NCI-H82 (cell line): ENCODE results near the gene EEFSEC.

ENCODE experiments used
- DNase-seq: peaks from one replicate; lab custom pipeline; 2025; lab: John Stamatoyannopoulos, UW

Gene EEFSEC, protein sequence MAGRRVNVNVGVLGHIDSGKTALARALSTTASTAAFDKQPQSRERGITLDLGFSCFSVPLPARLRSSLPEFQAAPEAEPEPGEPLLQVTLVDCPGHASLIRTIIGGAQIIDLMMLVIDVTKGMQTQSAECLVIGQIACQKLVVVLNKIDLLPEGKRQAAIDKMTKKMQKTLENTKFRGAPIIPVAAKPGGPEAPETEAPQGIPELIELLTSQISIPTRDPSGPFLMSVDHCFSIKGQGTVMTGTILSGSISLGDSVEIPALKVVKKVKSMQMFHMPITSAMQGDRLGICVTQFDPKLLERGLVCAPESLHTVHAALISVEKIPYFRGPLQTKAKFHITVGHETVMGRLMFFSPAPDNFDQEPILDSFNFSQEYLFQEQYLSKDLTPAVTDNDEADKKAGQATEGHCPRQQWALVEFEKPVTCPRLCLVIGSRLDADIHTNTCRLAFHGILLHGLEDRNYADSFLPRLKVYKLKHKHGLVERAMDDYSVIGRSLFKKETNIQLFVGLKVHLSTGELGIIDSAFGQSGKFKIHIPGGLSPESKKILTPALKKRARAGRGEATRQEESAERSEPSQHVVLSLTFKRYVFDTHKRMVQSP

DNA sequence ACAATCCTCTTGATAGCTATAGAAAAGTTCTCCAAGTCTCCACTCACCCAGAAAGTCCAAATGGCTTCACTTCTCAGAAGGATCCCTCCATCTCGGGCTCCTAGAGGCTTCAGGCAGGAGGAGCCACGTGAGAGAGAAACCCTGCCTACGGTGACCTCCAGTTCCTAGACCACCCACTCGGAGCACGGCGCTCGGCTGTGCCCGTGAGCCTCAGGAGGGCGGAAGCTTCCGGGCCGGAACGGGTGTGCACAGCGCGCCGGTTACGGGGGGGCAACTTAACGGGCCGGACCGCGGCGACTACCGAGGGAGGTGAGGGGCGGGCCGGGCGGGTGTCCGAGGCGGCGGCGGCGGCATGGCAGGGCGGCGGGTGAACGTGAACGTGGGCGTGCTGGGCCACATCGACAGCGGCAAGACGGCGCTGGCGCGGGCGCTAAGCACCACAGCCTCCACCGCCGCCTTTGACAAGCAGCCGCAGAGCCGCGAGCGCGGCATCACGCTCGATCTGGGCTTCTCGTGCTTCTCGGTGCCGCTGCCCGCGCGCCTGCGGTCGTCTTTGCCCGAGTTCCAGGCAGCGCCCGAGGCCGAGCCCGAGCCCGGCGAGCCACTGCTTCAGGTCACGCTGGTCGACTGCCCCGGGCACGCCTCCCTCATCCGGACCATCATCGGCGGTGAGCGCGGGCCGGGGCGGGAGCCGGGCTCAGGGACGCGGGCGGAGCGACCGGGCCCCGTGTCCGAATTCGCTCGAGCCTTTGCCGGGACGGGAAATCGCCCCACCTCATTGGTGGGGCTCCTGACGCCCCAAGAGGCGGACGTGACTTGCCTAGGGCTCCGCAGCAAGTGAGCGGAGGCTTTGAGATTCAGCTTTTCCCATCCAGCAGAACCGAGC lies at the start of gene EEFSEC:
EEFSEC (plus strand) TSS at position 326 of the 886 bp plus-strand sequence; CDS start at position 353, 27 bp downstream.
- peak; percentile 93 for DNase-seq

DNA sequence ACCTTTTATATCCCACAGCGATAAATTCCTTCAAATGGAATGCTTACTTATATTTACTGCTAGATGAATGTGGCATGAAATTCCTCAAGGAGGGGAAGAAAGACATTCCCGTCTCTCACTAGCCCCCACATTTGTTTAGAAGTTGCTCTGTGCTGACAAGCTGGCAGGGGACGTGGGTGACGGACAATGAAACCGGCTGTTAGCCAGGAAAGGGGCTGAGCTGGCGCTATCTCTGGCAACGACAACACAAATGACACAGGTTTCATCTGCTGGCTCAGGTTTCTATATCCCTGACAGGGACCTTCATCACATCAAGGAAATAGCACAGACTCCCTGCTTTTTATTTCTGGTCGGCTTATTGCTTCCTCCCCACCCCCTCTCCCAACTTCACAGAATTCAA lies 45.4 kb upstream of the EEFSEC start:
- no peak for DNase-seq

DNA sequence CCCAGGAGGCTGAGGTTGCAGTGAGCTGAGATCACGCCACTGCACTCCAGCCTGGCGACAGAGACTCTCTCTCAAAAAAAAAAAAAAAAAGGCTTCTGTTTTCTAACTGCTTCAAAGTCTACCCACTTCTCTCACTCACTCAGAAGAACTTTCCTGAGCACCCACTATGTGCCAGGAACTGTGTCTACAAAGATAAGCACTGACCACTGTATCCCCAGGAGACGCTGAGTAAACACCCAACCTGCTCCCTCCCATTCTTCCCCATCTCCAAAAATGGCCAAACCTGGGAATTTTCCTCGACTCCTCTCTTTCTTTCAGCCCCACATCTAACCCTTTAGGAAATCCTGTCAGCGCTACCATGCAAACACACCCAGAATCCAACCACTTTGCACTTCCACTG lies 42.1 kb upstream of the EEFSEC start:
- no peak for DNase-seq

DNA sequence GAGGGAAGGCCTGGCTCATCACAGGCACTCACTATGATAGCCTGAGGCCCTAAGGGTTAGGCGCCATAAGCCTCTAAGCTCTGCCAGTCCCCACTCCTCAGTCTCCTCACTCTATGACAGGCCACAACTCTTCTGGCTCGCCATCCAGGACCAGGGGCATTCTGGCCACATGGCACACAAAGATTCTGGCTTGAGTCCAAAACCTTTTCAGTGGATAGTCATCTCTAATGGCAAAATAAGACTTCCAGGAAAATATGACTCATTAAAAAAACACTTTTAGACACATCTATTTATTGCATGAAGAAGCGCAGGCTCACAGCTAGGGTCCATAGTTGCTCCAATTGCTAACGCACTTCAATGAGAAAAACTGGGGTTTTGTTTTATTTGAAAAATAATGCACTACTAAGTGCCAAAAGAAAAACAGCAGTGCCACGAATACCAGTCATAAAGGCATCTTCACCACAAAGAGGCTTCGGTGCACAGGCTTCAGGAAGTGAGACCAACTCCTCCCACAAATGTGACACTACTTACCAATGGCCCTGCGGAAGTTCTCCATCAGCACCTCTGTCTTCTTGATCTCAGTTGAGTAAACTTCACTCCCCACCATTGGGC lies 40.8 kb upstream of the EEFSEC start:
- no peak for DNase-seq

DNA sequence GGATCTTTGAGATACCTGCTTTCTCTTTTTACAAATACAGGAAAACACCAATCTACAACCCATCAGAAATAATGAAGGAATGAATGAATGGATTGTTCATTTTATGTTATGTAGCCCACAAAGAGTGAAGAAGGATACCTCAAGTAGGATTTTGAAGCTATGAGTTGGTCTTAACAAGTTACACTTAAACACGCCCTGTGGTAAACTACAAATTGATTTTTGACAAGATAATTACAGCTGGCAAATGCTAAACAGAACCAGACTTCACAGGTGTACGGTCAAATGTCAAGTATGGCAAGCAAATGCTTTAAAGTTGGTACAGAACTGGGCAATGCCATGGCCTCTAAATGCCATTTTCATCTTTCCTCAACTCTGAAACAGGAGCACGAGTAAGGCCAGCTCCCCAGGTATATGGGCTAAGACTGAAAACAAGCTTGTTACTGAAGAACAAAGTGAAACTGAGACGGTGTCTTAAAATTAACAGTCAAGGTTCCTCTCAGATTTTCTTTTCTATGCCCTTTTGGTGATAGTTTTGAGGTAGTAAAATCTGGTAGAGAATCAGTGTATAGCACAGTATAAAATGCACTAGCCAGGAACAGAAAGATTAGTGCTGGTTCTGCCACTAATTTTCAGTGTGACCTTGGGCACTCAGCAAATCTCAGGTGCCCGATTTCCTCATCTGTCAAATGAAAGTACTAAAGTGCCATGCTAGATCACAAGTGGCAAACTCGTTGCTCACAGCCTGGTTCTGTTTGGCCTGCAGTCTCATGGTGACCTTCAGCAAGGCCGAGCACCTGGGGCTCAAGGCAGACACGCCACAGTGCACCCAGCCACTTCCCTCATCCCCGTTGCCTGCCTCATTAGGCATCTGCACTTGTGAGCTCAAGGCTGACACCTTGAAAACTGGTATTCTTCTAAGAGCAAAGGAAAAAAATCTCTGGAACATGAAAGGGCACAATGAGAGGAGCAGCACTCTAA lies 39.2 kb upstream of the EEFSEC start:
- DNase-seq = no peak

DNA sequence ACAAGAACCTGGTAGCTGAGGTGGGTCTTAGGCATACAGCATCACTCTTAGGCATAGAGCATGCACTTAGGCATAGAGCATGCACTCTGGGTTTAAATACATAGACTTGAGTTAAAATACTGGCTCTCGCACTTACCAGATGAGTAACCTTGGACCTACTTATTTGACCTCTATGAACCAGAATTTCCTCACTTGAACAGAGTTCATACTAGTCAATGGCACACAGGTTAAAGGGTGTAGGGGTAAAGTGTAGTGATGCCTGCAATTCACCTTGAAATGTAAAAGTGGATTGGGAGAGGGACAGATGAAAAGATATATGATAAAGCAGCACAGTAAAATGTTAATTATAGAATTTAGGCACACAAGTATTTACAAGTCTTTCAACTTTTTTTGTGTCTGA lies 31.3 kb upstream of the EEFSEC start:
- no peak for DNase-seq

DNA sequence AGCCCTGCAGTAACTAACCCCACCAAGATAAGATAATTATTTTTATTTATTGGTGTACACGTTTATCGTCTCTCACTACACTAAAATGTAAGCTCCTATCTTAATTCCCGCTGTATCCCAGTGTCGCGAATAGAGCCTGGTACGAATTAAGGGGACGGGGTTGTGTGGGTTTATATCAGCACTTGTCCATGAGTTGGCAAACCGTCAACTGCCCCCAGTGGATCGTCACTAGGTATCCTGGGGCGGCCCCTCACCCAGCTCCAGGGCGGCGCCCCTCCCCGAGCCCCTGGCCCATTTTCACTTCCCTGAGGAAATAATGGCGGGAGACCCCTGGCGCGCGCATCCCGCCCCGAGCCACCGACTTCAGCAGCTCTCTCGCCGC lies 30.1 kb upstream of the EEFSEC start:
- DNase-seq = no peak

DNA sequence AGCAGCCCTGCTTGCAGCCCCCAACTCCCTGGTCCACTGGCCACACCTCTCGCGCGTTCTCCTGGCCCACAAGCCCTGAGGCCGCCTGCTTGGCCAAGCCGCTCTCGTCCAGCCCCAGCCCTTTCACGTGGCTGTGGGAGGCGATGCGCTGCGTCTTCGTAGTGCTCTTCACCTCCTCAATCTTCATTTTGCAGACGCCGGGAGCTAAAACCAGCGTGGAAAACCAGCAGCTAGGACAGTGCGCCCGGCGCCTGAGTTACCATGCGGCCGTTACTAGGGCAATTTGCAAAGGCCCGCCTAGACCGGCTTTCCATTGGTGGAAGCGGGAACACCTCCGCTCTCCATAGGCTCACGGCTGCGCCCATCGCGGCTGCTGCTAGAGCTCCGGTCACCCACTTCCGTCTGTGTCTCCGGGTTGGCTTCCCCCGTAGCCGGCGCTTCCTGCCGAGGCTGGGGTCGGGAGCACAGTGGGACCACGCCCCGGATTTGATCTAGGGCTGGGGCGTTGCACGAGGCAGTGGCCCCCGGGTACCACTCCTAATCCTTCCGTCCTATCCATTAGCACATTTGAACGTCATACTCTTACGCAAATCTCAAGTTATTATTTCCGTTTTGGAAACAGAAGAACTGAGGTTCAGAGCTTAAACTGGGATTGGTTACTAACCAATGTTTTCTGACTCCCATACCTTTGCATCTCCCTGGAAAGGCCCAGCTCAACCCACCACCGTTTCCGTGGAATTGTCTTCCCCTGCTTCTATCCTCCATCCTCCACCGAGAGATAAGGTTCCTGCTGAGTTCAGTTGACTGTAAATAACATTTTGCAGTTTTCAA lies 29.5 kb upstream of the EEFSEC start, which contains the start of gene RUVBL1:
RUVBL1 (minus strand) TSS at position 275 of the 831 bp plus-strand sequence; CDS start at position 187, 88 bp downstream.
- peak; percentile 100 for DNase-seq

DNA sequence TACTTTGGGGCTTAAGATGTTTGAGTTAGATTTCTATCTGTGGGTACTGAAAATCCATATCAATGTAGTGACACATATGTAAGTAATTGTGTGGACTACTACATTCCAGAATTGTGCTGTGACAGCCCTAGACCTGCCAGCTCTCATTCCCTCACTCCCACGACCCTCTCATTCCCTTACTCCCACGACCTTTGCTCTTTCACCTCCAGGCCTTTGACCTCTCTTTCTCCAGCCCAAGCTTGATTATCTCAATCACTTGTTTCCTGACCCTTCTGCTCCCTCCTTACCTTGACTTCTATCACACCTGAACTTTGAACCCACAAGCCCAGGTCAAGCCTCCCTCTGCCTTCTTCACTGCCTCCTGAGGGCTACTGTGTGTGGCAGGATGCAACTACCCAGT lies 26.0 kb upstream of the EEFSEC start:
- no peak for DNase-seq

DNA sequence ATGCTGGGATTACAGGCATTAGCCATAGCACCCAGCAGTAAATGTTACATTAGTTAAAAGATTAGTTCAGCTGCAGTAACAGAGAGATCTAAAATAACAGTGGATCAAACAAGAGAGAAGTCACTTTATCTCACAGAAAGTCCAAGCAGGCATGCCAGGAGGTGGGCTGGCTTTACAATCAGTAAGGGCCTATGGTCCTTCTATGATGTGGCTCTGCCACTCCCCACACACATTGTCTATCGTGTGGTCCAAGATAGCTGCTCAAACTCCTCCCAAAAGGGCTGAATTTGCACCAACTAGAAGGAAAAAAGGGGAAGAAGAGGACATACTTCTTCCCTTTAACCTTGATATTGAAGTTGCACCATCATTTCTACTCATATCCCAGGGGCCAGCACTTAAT lies 25.0 kb upstream of the EEFSEC start:
- DNase-seq = no peak

DNA sequence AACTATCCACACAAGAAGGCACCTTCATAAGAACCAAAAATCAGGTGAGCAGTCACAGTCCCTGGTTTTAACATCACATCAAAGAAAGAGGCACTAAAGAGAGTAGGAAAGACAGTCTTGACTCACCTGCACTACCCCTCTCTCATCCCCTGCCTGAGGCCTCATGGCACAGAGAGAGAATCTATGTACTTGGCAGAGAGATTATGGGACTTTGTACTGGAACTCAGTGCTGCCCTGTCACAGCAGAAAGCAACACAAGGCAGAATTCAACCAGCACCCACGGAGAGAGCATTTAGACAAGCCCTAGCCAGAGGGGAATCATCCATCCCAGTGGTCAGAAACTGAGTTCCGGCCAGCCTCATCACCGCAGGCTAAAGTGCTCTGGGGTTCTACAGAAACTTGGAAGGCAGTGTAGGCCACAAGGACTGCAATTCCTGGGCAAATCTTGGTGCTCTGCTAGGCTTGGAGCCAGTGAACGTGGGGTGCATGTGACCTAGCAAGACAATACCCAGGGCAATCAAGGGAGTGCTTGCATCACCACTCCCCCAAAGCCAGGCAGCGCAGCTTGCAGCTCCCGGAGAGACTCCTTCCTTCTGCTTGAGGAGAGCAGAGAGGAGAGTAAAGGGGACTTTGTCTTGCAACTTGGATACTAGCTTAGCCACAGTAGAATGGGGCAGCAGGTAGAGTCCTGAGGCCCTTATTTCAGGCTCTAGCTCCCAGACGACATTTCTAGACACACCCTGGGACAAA lies 21.2 kb upstream of the EEFSEC start:
- no peak for DNase-seq

DNA sequence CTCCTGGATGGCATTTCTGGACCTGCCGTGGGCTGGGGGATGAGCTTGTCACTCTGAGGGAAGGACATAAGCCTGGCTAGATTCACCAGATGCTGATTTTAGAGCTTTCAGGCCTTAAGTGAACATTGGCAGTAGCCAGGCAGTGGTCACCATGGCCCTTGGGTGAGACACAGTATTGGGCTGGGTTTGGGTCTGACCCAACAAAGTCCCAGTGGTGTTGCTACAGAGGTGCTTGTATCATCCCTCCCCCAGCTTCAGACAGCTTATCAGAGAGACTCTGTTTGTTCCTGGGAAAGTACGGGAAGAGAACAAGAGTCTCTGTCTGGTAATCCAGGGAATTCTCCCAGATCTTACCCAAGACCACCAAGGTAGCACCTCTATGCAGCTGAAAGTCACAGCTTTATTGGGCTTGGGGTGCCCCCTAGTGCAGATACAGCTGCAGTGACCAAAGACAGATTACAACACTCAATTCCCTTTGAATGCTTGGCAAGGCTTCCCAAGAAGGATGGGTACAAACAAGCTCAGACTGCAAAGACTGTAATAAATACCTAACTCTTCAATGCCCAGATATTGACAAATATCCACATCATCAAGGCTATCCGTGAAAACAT lies 19.9 kb upstream of the EEFSEC start:
- DNase-seq = peak; percentile 81

DNA sequence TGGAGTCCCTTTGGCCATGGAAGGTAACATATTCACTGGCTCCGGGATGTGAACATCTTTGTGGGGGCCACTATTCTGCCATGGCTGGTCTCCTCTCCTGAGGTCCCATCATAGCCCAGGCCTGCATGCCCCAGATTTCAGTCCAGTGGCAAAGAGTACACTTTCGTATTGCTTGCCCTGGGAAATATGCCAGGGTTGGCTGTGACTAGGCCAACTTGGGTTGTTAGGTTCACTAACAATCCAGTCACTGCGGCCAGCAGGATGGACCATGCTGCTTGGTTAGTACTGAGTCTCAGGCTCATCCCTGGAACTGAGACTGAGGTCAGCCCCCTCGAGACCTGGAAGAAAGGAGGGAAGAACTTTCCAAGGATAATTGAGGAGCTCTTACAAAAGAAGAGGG lies 9.8 kb upstream of the EEFSEC start:
- no peak for DNase-seq

DNA sequence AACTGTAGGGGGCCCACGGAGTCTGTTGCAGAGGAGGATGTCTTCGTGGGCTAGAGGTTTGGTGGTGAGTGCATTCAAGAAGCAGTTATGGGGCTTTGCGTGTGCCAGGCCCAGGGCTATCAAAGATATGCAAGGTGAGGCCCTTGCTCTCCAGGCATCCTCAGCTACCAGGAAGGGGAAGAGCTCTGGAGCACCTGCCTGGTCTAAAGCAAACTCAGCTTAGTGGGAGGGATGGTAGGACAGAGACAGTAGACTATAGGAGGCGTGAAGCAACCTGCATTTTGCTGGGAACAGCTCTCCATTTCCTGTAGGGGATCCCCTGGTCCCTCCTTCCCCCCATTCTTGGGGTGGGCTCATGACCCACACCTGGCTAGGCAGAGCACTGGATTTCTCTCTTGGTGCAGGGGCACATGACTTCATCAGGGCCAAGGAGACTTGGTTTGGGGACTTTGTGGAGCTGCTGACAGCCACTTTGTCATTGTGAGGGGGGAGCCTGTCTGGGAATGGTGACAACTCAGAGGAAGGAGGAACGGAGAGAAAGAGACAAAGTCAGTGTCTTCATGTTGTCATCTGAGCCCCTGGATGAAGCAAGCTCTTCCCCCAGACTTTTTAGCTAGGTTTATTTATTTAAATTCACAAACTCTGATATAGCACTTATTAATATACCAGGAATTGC lies 8.6 kb upstream of the EEFSEC start:
- DNase-seq = no peak

DNA sequence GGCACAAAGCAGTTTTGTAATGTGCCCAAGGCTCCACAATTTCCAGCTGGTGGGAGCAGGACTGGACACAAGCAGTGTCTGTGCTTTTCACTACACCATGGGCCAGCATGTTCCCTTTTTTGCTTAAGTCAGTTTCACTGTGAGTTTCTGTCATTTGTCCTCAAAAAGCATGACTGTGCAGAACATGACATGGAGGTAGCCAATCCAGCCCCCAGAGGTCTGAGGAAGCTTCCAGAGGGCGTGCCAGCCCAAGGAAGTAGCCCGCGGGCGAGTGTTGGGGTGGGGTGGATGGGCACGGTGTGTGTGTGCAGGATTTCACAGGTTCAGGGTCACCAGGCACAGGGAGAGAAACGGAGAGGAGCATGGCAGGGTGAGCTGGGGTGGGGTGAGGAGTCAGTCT lies 8.0 kb upstream of the EEFSEC start:
- no peak for DNase-seq

DNA sequence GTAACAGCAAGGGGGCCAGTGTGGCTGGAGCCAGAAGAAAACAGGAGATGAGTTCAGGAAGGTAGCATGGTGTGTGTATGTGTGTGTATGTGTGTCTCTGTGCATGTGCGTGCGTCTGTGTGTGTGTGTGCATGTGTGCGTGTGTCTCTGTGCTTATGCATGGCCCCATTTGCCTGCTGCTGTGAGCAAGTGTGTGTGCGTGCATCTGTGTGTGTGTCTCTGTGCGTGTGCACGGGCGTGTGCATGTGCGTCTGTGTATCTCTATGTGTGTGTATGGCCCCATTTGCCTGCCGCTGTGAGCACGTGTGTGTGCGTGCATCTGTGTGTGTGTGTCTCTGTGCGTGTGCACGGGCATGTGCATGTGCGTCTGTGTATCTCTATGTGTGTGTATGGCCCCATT lies 7.1 kb upstream of the EEFSEC start:
- DNase-seq = no peak

DNA sequence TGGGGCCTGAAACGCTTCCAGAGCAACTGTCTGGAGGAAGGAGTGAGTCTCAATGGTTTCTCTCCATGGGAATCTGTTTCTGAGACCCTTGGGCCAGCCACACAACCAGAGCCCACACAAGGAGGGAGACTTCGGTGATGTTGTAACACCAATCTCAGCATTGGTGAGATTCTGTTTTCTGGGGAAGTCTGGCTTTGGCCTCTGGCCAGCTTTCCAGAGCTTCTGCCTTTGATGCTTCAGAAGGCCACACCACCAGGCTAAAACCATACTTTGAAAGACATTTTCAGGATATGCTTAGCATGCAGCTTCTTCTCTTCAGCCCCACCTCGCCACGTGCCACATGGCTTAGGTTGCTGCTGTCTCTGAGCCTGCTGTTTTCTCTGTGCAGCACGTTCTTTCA lies 3.6 kb upstream of the EEFSEC start:
- no peak for DNase-seq

DNA sequence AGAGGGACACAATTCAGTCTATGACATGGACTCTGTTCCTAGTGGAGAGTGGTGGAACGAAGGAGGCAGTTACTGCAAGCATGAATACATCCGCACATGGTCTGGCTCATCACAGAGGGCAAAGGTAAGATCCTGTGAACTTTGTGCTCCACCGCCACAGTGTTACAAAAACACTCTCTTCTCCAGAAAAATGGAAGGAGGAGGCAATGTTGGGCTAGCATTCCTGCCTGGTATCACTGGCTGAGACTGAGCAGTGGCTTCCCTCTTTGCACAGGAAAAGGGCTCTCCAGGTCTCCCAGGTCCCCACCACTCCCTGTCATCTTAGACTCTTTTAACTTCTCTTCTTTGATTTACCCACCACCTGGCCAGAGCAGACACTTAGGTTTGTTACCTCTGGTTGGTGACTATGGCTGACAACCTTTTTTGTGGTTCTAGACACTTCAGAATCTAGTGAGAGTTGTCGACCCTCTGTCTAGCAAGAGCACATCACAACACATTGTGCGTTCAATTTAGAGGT lies 1.5 kb upstream of the EEFSEC start:
- DNase-seq = no peak
